Body of pancreas (tissue), 4 donors: Measurements from ENCODE around the gene TUBB1. TPM values are rescaled to one million over a fixed set of nuclear protein-coding genes. Genes with fewer than 3 reads are reported as not detected.

Experiments used
- ATAC-seq: fragments of 150-250 bp; one replicate; pipeline ENCODE4 v1.9.1; 2016
- DNase-seq, 4 donors: peaks; one replicate each; pipeline ENCODE4 v3.0.0-alpha.2; 2019
- H3K27ac ChIP-seq, 4 donors: fragments of 200-600 bp; sonication (generic); 1 replicate in 3 of 4; 2 replicates in 1 of 4; pipeline versions ENCODE4 v1.5.1 to v1.6.1; 2016 to 2019; ENCODE audit warnings: mild to moderate bottlenecking in 1 of 4, mixed read lengths in 1 of 4, moderate library complexity in 1 of 4
- H3K27me3 ChIP-seq, 2 donors: fragments of 200-600 bp; sonication (generic); one replicate each; pipeline ENCODE4 v1.6.0; 2016; ENCODE audit warnings: mild to moderate bottlenecking in 1 of 2
- H3K36me3 ChIP-seq, 2 donors: fragments of 200-600 bp; sonication (generic); replicated peaks in 1 of 2; 2 replicates each; pipeline ENCODE4 v1.5.1; 2016; ENCODE audit warnings: low read depth in 2 of 2; ENCODE audit not compliant: insufficient read depth in 1 of 2
- H3K4me1 ChIP-seq: fragments of 200-600 bp; sonication (generic); one replicate; pipeline ENCODE4 v1.6.0; 2016
- H3K4me3 ChIP-seq, 2 donors: fragments of 200-600 bp; sonication (generic); 1 replicate in 1 of 2; 2 replicates in 1 of 2; pipeline ENCODE4 v1.5.1; 2016 to 2019
- H3K9me3 ChIP-seq, 3 donors: fragments of 200-600 bp; sonication (generic); 1 replicate in 2 of 3; 2 replicates in 1 of 3; pipeline ENCODE4 v1.5.1; 2016
- POLR2A ChIP-seq, 3 donors: fragments of 450-650 bp; IDR thresholded peaks; one replicate each; pipeline ENCODE4 v1.6.1; 2016; ENCODE audit warnings: antibody characterized with exemption in 3 of 3, mild to moderate bottlenecking in 2 of 3
- WGBS, 2 donors: methylation state at CpG; one replicate each; pipeline ENCODE4 v1.1.5; 2017; 5-methylcytosine and 5-hydroxymethylcytosine counted together
- intact Hi-C: fragments of 100-400 bp; cut with DNase I; formaldehyde crosslinking; loops from one replicate; pipeline ENCODE4 v1.15.1; 2023
- total RNA-seq, 2 donors: library from RNA; depleted of rRNA; stranded (reverse); fragments of >200 nt; gene quantifications; one replicate each; pipeline ENCODE4 v1.1.0, GENCODE V29; 2016
- TF ChIP-seq, protein P1 (sequence below), 7 experiments: fragments of 450-650 bp in 4 of 7; fragments of 200-600 bp in 3 of 7; sonication (generic) in 3 of 7; IDR thresholded peaks; one replicate each; pipeline ENCODE4 v1.5.1; 2016 to 2019; ENCODE audit warnings: antibody characterized with exemption in 7 of 7

The TUBB1 gene
- total RNA-seq, 2 donors from 2014 or later: not detected

DNA sequence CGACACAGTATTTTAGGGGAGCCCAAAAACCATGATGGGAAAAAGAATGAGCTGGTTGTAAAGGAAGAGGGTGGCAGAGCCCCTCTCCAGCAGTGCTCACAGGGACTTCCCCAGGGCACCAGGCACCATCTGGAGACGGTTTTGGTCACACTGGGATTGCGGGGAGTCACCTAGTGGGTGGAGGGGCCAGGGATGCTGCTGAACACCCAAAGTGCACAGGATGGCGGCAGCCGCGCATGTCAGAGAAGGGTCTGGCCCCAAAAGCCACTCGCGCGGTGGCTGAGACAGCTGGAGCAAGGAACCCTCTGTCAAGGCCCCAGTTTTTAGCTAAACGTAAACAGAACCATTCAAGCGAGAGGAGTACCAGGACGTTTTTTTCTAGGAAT is 23.0 kb upstream of the TUBB1 start:
- 85% methylated on average over 11 to 12 of the region's 12 CpGs for WGBS, 2 donors

DNA sequence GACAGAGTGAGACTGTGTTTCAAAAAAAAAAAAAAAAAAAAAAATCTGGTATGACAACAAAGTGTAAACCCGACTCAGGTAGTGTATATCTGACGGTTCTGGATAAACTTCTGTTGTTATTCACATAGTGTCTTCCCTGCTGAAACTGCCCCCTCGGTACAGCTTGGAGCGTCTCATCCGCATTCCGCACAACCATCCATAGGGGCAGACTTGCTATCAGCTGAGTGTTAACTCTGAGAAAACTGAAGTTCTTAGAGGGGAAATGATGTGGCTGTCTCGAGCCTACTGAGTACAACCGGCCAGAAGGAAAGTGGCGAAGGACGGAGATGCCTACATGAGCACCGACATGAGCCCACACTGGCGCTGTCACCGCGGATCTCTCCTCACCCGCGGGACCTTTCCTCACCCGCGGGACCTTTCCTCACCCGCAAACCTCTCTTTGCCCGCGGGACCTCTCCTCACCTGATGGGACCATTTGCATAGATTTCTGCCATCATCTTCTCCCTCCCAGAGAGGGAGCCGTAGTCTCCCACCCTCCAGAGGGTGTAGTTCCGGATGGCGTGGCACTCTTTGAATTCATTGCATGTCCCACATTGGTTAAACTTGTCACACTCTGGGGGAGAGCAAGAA is 22.0 kb upstream of the TUBB1 start:
- TF ChIP-seq, protein P1, sequence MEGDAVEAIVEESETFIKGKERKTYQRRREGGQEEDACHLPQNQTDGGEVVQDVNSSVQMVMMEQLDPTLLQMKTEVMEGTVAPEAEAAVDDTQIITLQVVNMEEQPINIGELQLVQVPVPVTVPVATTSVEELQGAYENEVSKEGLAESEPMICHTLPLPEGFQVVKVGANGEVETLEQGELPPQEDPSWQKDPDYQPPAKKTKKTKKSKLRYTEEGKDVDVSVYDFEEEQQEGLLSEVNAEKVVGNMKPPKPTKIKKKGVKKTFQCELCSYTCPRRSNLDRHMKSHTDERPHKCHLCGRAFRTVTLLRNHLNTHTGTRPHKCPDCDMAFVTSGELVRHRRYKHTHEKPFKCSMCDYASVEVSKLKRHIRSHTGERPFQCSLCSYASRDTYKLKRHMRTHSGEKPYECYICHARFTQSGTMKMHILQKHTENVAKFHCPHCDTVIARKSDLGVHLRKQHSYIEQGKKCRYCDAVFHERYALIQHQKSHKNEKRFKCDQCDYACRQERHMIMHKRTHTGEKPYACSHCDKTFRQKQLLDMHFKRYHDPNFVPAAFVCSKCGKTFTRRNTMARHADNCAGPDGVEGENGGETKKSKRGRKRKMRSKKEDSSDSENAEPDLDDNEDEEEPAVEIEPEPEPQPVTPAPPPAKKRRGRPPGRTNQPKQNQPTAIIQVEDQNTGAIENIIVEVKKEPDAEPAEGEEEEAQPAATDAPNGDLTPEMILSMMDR (IDR thresholded peaks at IDR 0.05): no peak
- no peak for TF ChIP-seq POLR2A (IDR thresholded peaks at IDR 0.05)
- WGBS, 2 donors: 92 to 93% methylated on average over 24 of the region's 24 CpGs
- no peak for ATAC-seq
- H3K4me3 ChIP-seq: no peak overlapping the region
- peaks cover 15% of the 10 kb centered on the region for H3K4me1 ChIP-seq
- DNase-seq: no peak
- H3K27ac ChIP-seq: no peak overlapping the region
- H3K36me3 ChIP-seq: peaks cover 11 to 29% of the 10 kb centered on the region in 2 donors
- no peaks in the 10 kb centered on the region for H3K9me3 ChIP-seq
- intact Hi-C loops: no loop called here
- H3K27me3 ChIP-seq: no peaks in the 10 kb centered on the region

More for the DNA sequence above, 23.0 kb upstream of the TUBB1 start:
- no peaks in the 10 kb centered on the region for H3K9me3 ChIP-seq
- ATAC-seq: no peak
- H3K27ac ChIP-seq: peak overlapping the region; percentile 19 to 70 (median 56)
- no peaks in the 10 kb centered on the region for H3K27me3 ChIP-seq
- no peak overlapping the region for H3K4me3 ChIP-seq
- TF ChIP-seq POLR2A (IDR thresholded peaks at IDR 0.05): no peak
- TF ChIP-seq, protein P1 (IDR thresholded peaks at IDR 0.05): no peak
- H3K36me3 ChIP-seq: peaks cover 11 to 33% of the 10 kb centered on the region in 2 donors
- no peak for DNase-seq
- intact Hi-C loops: no loop called here
- peaks cover 15% of the 10 kb centered on the region for H3K4me1 ChIP-seq

DNA sequence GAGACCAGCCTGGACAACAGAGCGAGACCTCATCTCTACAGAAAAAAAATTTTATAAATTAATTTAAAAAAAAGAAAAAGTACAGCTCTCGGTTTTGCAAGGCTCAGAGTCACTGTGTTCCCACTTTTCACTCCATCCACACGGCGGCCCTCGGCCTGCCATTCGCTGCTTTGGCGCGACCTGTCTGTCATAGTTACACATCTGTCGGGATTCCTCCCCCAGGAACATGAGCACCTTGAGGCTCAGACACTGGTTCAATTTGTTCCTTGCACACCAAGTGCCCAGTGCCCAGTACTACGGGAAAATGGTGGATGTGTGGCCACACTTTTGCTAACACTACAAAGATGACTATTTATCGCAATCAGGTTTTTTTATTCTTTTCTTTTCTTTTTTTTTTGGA is 20.6 kb upstream of the TUBB1 start:
- H3K4me1 ChIP-seq: peaks cover 15% of the 10 kb centered on the region
- no peaks in the 10 kb centered on the region for H3K9me3 ChIP-seq
- H3K27ac ChIP-seq: no peak overlapping the region
- WGBS, 2 donors: 86 to 96% methylated on average over 11 of the region's 11 CpGs
- DNase-seq: no peak
- no peak for ATAC-seq
- peaks cover 0 to 25% of the 10 kb centered on the region in 2 donors for H3K36me3 ChIP-seq
- no peak overlapping the region for H3K4me3 ChIP-seq
- no peak for TF ChIP-seq POLR2A (IDR thresholded peaks at IDR 0.05)
- intact Hi-C loops: no loop called here
- H3K27me3 ChIP-seq: no peaks in the 10 kb centered on the region

DNA sequence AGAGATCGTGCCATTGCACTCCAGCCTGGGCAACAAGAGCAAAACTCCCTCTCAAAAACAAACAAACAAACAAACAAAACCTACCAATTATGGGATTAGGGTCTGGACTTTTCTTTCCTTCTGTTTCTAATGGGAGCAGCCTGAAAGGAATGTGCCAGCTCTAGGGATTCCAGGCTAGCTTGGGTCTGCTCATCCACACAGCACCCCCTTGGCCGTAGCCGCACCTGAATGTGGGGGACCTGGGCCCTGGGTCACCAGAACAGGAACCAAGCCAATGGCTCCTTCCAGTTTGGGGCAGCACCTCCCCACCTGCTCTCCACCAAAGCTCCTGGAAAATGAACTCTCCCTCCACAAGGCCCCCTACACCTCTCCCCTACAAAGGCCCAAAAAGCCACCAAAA is 18.9 kb upstream of the TUBB1 start:
- no peaks in the 10 kb centered on the region for H3K27me3 ChIP-seq
- H3K27ac ChIP-seq: no peak overlapping the region
- TF ChIP-seq POLR2A (IDR thresholded peaks at IDR 0.05): no peak
- TF ChIP-seq, protein P1 (IDR thresholded peaks at IDR 0.05): no peak
- no peaks in the 10 kb centered on the region for H3K9me3 ChIP-seq
- H3K4me3 ChIP-seq: no peak overlapping the region
- peaks cover 25% of the 10 kb centered on the region for H3K4me1 ChIP-seq
- DNase-seq (no peak), ATAC-seq (no peak)
- intact Hi-C loops: no loop called here
- WGBS, 2 donors: 62 to 69% methylated on average over 3 of the region's 3 CpGs
- peaks cover 0 to 18% of the 10 kb centered on the region in 2 donors for H3K36me3 ChIP-seq

DNA sequence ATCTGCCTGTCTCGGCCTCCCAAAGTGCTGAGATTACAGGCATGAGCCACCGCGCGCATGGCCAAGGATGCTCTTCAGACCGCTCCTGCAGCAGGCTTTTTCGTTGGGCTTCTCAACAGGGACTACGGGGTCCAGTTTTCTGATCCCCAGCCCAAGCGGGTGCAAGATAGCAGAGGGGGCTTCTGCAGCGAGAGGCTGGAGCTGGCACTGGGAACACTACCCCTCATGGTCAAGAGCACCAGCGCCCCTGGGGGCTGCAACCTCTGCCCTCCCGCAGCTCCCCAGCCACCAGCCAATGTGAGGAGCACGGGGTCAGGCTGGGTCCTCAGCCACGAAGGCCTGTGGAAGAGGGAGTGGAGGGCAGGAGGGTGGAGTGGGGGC is 18.2 kb upstream of the TUBB1 start:
- no peak for TF ChIP-seq POLR2A (IDR thresholded peaks at IDR 0.05)
- TF ChIP-seq, protein P1 (IDR thresholded peaks at IDR 0.05): no peak
- Histone ChIP-seq H3K27me3 (no peaks in the 10 kb centered on the region), H3K4me1 (peaks cover 25% of the 10 kb centered on the region), H3K9me3 (no peaks in the 10 kb centered on the region), H3K36me3 (peaks cover 0 to 16% of the 10 kb centered on the region in 2 donors), H3K4me3 (no peak overlapping the region), H3K27ac (no peak overlapping the region)
- no peak for DNase-seq
- ATAC-seq: no peak
- intact Hi-C loops: no loop called here
- 89 to 92% methylated on average over 9 to 13 of the region's 13 CpGs for WGBS, 2 donors
